ENCODE measurements around the gene DUSP1. TPM values are rescaled to one million over a fixed set of nuclear protein-coding genes. Genes with fewer than 3 reads are reported as not detected.

Gene DUSP1
- total and polyA plus RNA-seq, 2 of the 13 experiments (the other 11 are each of a cell fraction or from before 2014, with no cell fraction given) = 27.1 to 55.5 TPM

- TF ChIP-seq HINFP (CRISPR knock-in tag; IDR thresholded peaks at IDR 0.05; ENCODE audit: low read depth) (no peak; the same call in 1 of the 2 replicates), SMC3 (IDR thresholded peaks at IDR 0.05; ENCODE audit: low read length) (no peak), ZNF740 (CRISPR knock-in tag; IDR thresholded peaks at IDR 0.05) (no peak), HNRNPL (IDR thresholded peaks at IDR 0.05; ENCODE audit: low read depth, low read length) (no peak), RBM22 (optimal IDR thresholded peaks at IDR 0.05; ENCODE audit: low read length) (no peak), ZNF773 (CRISPR knock-in tag; IDR thresholded peaks at IDR 0.05; ENCODE audit: borderline replicate concordance) (peak; percentile 32; the same call in 1 of the 2 replicates), LBX2 (CRISPR knock-in tag; IDR thresholded peaks at IDR 0.05; ENCODE audit: borderline replicate concordance) (peak; percentile 91; the same call in 1 of the 2 replicates), NKX3-1 (CRISPR knock-in tag; IDR thresholded peaks at IDR 0.05) (no peak), ARNT2 (CRISPR knock-in tag; IDR thresholded peaks at IDR 0.05; ENCODE audit: low read depth) (peak; percentile 88; the same call in 1 of the 2 replicates), HIVEP1 (CRISPR knock-in tag; IDR thresholded peaks at IDR 0.05) (peak; percentile 80; the same call in 1 of the 2 replicates), MTF1 (CRISPR knock-in tag; IDR thresholded peaks at IDR 0.05) (no peak), ZNF543 (CRISPR knock-in tag; IDR thresholded peaks at IDR 0.05) (0 out of 2 replicates have a peak, but pooled peaks have one; percentile 35), POLR2G (IDR thresholded peaks at IDR 0.05; ENCODE audit: low read depth, low read length) (no peak), GLMP (CRISPR knock-in tag; IDR thresholded peaks at IDR 0.05; ENCODE audit: borderline replicate concordance) (no peak), DR1 (CRISPR knock-in tag; IDR thresholded peaks at IDR 0.05) (no peak), ETV5 (CRISPR knock-in tag; IDR thresholded peaks at IDR 0.05; ENCODE audit: borderline replicate concordance) (peak; percentile 74), IRX3 (CRISPR knock-in tag; IDR thresholded peaks at IDR 0.05; ENCODE audit: borderline replicate concordance, low read depth) (no peak), HES4 (CRISPR knock-in tag; IDR thresholded peaks at IDR 0.05; ENCODE audit: borderline replicate concordance) (peak; percentile 91), ZNF552 (CRISPR knock-in tag; IDR thresholded peaks at IDR 0.05; ENCODE audit: borderline replicate concordance) (peak; percentile 94; the same call in 1 of the 2 replicates), TSC22D2 (CRISPR knock-in tag; IDR thresholded peaks at IDR 0.05; ENCODE audit: borderline replicate concordance) (0 out of 2 replicates have a peak, but pooled peaks have one; percentile 48), ZNF337 (CRISPR knock-in tag; IDR thresholded peaks at IDR 0.05; ENCODE audit: borderline replicate concordance, low read depth) (no peak), MIER3 (CRISPR knock-in tag; IDR thresholded peaks at IDR 0.05; ENCODE audit: borderline replicate concordance) (peak; percentile 95; the same call in 1 of the 2 replicates), MAFF (IDR thresholded peaks at IDR 0.05; ENCODE audit: low read depth, low read length) (no peak), THYN1 (CRISPR knock-in tag; IDR thresholded peaks at IDR 0.05; ENCODE audit: borderline replicate concordance, low read depth) (no peak), SRF (IDR thresholded peaks at IDR 0.05; ENCODE audit: low read depth, low read length) (no peak)
These were observed 39.9 kb downstream of the DUSP1 start (continued) for GRCh38 chr5:172730981-172731679.
